NCI-H2081 treated with DMSO at 0.1 percent for 48 hours (cell line): ENCODE measurements around the gene OGFOD2.

Experiments
- DNase-seq: peaks from one replicate; lab custom pipeline; 2025; lab: John Stamatoyannopoulos, UW

Gene OGFOD2

DNA sequence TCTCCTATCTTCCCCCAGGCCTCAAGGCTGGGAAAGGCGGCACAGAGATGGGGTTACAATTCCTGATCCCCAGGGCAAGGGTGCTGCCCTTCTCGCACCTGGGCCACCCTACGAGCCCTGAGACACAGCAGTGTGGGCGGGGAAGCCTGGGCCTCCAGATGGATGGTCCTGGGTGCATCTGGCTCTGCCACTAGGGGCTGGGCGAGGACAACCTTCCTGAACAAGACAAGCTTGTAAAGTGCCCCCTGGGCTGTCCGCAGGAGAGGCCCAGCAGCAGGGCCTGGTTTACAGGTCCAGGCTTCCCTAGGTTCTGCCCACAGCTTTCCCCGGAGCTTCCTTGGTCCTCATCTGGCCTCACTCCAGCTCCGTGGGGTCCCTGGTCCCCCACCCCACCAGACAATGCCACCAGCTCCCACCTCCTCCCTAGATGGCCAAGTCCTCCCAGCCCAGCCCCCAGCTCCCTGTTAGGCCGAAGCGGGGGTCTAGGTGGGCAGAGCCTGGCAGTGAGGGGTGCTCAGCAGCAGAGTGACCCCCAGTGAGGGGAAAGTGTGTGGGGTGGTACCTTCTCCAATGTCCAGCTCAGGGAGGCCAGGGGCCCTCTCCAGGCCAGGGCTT is 14.3 kb downstream of the OGFOD2 start:
- no peak for DNase-seq

DNA sequence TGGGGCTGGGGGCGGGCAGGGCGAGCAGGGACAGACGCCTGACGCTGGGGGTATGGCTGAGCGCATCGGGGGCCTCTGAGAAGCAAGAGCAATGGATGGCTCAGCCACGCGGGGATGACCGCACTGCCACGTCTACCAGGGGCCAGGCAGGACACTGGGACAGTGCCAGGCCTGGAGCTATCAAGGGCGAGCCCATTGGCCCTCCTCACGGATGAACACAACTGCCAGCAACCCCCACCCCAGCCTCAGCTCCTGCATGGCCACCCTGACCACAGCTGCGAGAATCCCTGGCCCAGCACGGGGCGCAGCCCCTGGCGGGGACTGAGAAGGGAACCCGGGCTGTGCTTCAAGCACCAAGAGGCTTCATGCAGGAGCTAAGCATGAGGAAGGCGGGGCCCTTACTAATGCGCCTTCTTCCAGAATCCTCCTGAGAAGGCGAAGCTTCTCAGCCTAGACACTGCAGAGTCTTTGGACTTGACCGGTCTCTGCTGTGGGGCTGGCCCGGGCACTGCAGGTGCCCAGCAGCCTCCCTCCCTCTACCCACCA is 14.9 kb downstream of the OGFOD2 start:
- no peak for DNase-seq

DNA sequence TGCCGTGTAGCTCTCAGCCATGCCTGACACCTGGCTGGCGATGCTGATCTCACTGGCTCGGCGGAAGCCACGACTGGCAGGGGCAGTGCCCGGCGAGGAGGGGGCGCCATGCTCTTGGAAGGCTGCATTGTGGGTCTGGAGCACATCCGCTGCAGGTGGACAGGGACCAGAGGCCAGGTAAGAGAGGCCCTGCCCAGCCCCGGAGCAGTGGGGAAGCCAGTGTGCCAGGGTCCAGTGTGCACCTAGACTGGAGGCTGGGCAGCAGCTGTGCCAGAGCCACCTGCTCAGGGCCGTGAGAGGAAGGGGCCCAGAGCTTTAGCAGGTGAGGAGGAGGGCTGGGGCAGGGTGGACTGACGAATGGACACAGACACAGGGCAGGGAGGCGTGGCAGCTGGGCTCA is 15.5 kb downstream of the OGFOD2 start:
- DNase-seq, result no peak

DNA sequence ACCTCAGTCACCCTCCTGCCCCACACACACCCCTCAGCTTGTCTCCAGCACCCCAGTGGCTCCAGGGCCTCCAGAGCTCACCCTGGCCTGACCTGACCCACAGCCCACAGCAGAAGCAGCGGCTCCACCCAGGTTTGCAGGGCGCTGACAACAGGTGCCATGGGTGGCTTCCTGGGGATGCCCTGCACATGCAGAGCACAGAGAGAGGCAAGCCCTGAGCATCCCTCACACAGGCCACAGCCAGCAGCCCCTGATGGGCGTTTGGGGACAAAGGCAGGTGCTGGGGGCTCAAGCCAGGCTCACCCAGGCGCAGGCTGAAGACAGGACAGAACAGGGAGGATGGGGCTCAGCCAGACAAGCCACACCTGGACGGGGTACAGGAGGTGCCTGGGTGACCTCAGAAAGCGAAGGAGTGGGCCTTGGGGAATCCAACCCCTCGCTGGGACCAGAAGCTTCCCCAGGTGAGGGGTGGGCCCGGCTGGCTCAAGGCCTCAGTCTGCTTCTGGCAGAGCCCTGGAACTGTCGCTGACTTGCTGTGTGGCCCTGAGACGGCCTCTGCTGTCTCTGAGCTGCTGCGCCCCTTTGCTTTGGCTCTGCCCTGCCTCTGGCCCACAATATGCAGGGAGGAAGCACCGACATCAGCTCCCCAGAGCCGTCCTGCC is 16.0 kb downstream of the OGFOD2 start:
- DNase-seq, result no peak

DNA sequence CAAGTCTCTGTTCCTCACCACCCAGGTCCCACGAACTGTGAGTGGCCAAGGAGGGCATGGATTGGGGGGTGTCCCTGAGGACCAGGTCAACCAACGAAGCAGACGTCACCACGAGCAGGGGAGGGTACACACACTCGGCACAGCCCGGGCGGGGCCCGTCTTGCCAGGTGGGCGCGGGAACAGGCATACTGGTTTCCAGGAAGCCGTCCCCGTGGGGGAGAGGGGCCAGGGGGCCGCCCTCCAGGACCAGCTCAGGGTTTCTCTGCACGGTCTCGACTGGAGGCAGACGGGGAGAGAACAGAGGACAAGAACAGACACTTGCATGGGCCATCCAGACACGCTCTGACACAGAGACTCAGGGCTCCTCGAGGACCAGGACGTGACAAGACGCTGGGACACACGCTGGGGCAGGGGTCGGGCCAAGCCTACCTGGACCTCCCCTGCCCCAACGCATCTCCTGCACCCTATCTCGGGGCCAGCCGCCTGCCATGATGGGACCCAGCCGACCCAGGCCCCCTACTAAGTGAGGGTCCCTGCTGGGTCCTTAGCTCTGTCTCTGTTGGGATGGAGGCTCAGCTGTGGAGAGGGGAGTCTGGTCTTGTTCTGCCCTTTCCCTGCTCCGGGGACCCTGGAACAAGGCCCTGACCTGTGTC is 16.7 kb downstream of the OGFOD2 start:
- DNase-seq, result no peak

DNA sequence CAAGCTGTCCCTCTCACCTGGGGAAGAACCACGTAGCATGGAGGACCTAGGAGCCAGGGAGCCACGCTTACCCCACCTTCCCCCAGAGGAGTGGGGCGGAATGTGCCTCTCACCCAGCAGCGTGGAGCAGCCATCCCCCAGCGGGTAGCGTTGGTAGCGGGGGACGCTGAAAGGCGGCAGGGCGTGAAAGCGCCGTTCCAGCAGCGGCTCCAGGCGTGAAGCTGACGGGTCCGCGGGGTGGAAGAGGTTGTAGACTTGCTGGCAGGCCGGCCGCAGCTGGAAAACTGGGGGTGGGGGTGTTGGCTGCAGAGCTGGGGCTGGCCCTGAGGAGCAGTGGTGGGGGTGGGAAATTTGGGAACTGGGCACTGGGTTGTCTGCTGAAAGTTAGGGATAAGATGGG is 17.3 kb downstream of the OGFOD2 start:
- no peak for DNase-seq

DNA sequence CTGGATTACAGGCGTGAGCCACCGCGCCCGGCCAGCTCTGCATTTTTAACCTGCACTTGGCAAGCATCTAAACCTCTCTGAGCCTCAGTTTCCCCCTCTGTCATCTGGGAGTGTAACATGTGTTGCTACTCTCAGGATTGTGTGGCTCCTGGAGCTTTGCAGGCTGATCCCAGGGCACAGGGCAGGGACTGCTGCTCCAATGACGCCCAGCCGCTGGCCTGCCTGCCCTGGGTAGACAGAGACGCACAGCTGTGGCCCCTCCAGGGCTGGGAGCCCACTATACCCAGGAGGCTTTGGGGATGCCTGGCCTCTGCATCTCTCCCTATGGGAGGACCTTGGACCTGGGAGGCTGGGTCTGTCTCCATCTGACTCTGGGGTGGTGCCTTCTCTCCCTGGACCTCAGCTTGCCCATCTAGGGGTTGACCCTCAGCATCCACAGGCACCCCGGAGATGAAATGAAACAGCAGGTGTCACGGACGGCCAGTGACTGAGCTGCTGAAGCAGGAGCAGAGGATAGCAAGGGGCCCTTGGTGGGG is 19.2 kb downstream of the OGFOD2 start:
- DNase-seq, result no peak

DNA sequence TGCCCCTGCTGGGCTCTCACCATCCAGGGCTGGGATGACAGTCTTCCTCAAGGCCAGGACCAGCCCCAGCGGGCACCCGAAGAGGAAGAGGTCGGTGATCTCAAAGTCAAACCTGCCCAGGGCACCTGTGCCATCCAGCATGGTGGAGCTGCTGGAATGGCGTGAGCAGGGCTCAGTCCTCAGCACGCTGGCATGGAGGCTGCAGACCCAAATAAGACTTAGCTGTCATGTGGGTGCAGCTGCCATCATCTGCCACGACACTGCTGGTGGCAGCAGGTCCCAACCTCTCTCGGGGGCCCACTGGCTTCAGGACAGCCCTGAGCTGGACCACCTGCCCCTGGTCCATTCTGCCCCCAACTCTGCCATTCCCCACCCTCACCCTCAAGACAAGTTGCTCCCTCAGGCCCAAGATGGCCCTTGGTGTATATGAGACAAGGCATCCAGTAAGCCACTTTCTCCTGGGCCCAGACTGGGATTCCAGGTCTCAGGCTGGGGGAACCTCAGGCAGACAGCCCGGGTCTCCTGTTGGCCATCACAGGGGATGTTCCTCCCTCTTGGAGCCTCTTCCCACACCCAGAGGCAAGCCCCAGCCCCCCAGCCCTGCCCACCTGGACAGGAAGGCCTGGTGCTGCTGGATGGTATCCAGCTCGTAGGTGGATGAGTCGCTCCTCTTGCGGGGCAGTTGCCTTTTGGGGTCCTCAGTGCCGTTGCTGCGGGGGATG is 19.9 kb downstream of the OGFOD2 start:
- no peak for DNase-seq

DNA sequence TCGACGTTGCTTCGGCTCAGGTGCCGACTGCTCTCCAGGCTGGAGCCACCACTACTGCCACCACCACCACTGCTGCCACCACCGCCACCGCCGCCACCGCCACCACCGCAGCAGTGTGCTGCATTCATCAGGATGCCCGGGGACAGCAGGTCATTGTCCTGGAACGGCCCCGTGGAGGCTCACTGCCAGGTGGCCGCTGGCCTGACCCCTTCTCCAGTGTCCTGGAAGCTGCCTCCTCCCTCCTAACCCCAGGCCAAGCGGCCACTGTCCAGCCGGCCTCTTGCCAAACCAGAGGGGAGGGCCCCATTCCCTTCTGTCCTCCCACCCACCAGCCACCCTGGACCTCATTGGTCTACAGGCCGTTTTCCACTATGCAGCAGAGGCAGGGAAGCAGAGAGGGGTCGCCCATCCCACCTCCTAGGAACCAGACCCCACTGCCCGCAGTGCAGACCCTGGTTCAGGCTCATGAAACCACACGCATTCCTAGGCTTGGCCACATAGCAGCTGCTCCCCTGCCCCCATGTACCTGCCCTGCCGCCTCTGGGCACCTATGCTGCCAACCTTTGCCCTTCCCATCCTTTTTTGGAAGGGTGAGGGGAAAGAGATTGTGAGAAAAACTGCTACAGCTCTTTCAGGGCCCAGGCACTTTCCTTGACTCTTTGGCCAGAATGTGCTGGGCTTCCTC is 20.6 kb downstream of the OGFOD2 start:
- no peak for DNase-seq

DNA sequence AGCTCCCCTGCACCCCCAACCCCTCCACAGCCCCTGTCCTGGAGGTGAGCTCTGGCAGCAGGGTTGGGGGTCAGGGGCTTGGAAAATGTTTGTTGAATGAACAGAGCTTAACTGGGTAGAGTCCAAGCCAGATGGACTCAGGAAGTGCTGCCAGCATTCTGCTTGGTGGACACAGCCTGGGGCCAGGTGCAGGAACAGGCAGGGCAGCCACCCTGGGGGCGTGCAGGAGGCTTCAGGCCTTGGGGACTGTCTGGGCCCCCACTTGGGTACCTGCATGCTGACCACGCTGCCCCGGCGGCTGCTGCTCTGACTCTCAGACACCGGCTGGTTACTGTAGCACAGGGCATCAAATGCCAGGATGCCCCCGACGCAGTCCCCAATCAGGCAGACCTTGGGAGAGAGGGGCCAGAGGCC is 21.2 kb downstream of the OGFOD2 start:
- DNase-seq, result no peak

DNA sequence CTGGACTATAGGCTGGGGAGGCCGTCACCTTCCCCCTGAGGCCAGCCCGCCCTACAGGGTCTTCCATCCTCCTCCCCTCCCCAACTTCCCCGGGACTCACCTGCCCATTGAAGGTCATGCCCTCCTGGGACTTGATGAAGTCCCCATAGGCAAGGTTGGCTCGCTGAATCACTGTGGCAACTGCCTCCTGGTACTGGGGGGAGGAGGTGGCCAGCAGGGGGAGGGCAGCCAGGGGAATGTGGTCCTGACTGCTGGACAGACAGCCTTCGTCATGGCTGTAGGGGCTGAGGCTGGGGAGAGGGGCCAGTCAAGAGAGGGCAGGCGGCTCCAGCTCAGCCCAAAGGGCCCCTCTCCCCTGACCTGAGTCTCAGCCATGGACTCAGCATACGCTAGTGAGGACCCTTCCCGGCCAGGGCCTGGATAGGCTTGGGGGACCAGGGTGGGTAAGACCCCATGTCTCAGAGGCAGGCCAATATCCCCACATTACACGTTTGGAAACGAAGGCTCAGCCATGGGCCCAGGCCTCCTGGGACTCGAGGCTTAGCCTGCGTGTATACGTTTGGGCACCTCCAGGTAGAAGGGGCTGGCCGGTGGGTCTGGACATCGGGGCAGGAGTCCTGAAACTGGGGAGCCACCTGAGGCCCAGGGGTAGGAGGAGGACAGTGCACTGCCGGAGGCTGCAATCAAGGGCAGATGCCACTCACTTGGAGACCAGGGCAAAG is 21.7 kb downstream of the OGFOD2 start:
- DNase-seq, result no peak

DNA sequence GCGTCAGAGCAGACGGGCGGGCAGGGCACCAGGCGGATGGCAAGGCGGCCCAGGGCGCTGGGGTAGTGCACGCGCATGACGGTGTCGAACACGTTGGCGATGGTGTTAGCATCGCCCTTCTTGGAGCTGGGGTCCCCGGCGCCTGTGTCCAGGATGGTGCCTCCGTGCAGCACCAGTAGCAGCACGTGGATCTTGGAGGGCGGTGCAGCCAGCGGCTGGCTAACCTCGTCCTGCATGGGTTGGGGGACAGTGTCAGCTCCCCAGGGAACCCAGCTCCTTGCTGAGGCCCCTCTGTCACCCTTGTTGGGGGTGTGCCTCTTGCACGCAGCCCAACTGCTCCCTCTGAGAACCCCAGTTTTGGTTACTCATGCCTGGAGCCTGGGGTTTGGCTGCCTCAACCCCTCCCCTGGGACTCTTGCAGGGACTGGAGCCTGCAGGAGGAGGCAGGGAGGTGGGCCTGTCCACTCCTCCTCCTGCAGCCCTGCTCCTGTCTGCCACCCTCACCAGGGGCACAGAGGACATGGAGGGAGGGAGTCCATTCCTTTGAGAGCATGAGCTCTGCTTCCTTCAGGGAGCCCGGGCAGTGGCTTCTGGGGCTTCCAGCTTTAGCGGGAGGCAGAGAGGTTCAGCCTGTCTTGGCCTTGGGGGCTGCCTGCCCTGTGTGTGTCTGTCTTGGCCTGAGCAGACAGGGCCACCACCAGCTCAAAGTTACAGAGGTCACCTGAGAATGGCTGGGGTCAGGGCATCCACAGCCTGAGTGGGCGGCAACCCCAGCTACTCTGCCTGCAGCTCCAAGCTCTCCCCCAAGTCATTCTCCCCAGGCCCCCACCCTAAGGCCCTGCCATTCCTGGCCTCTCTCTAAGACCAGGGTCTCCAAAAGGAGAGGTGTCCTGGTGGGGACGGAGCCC is 22.6 kb downstream of the OGFOD2 start:
- DNase-seq, result no peak

DNA sequence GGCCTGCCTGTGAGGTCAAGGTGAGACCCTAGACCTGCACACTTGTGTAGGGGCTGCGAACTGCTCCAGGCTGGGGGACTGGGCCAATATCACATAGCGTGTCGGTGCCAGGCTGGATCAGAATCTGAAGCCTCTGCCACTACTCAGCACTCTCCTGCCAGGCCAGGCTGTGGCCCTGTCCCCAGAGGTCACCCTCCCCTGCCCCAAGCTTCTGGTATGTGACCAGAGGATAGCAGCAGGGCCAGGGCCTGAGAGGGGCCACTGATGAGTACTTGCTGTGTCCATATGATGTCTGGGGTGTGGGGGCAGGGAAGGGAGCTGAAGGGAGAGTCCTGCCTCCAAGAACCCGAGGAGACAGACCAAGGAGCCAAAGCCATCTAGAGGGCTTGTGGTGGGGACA is 23.3 kb downstream of the OGFOD2 start:
- no peak for DNase-seq

DNA sequence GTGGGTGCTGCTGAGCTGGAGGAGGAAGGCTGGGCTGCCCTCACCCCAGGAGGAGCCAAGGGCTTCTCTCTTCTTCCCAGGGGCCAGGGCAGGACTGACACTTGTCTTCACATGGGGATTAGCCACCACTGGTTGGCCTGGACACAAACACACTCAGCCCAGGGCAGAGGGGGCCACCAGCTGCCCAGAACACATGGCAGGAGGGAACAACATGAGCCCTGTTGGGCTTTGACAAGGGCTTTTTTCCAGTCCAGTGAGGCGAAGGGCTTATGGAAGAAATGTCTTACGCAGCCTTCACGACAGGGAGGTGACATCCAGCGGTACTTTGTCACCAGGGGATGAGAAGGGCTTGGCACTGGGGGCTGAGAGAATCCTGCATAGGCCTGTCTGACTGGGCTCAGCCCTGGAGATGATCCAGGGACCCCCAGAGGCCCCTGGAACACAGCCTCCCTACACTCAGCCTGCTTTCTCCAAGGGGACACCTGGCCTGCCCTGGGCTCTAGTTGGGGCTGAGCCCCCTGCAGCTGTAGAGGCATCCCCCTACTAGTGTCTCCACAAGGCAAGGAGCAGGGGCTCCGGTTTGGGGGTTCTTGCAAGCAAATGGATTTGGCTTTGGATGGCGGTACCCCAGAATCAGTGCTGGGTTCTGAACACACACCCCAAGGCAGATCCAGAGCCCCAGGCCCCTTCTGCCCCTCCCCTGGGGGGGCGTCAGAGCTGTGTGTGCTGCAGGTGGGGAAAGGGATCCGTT is 24.3 kb downstream of the OGFOD2 start:
- no peak for DNase-seq

DNA sequence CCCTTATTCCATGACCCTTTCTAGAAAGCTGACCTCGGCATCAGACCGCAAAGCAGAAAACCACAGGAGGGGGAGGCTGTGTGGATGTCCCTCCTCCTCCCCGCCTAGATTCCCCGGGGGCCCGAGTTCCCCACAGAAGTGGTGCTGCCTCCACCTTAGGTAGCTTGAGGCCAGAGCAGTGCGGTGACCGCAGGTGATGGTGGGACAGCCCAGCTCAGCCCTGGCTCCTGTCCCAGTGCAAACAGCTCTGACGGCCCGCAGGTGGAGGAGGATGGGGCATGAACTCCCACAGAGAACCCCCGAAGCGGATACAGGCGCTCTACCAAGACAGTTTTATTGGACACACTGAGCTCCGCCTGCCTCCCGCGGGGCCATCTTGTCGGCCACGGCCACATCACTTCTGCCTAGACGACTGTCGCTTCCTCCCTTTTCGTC is 25.0 kb downstream of the OGFOD2 start:
- no peak for DNase-seq

DNA sequence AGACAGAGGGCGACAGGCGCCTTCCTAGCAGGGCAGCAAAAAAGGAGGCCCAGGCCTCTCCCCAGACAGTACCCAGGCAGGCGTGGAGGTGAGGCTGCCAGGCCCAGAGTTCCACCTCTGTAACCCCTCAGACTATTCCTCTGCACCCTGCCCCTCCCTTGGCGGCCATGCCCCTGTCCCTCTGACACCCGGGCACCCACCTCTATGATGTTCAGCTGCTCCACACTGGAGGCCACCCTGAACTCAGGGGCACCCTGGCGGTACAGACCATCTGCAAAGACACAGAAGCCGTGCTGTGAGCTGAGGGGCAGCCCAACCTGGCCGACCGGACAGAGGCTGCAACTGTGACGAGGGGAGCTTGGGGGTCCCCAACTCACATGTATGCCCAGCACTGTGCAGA is 25.5 kb downstream of the OGFOD2 start:
- no peak for DNase-seq

DNA sequence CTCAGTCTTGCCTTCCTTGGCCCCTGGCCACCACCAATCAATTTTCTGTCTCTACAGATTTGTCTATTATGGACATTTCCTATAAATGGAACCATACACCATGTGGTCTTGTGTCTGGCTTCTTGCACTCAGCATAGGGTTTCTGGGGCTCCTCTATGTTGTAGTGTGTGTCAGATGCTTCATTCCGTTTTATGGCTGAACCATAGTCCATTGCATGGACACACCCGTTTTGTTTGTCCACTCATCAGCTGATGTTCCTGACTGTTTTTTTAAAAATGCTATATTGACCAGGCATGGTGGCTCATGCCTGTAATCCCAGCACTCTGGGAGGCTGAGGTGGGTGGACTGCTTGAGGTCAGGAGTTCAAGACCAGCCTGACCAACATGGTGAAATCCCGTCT is 26.4 kb downstream of the OGFOD2 start:
- no peak for DNase-seq

DNA sequence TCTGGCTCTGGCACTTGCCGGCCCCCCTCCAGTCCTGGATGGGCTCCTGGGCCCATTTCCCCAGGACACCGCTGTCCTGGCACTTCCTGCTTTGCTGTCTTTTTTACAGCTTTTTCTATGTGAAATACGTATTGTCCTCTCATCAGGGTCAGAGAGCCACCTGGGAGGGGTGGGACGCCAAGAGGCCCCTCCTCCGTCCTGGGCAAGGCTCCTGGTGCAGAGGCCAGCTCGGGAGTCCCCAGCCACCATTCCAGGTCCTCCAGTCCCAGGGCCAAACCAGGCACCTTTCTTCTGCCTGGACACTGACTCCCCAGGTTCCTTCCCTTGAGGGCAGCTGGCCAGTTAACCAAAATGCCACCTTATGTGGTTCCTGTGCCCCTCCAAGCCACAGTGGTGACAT is 28.2 kb downstream of the OGFOD2 start:
- DNase-seq, result no peak

DNA sequence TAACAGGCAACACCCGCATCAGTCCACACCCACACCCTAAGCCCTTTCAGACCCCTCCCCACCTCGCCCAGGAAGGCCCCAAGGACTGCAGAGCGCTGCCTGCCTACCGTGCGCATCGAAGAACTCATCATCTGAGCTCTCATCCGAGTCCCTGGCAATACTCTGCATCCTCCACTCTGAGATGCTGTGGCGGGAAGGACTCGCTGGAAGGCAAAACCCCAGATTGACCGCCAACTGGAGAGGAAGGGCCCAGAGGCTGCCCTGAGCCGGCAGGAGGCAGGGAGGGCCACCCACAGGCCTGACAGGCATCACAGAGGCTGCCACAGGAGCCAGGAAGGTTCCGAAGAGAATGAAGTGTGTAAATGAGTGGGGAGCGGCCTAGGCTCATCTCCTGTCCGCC is 29.2 kb downstream of the OGFOD2 start:
- no peak for DNase-seq
